ENCODE measurements around the gene ANKRD12. TPM values are rescaled to one million over a fixed set of nuclear protein-coding genes. Genes with fewer than 3 reads are reported as not detected.

Gene ANKRD12
- total and polyA plus RNA-seq, 2 of the 4 experiments (the other 2 are of a cell fraction) = 2.6 to 12.9 TPM

DNA sequence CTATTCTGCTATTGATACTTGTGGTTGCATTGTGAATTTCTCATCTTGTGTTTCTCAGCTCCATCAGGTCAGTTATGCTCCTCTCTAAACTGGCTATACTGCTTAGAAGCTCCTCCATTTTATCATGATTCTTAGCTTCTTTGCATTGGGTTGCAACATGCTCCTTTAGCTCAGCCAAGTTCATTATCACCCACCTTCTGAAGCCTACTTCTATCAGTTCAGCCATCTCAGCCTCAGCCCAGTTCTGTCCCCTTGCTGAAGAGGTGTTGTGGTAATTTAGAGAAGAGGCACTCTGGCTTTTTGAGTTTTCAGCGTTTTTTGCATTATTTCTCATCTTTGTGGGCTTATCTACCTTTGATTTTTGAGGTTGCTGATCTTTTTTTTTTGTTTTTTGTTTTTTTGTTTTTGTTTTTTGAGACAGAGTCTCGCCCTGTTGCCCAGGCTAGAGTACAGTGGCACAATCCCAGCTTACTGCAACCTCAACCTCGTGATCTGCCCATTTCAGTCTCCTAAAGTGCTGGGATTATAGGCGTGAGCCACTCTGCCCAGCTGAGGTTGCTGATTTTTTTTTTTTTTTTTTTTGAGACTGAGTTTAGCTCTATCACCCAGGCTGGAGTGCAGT lies 36.0 kb downstream of the ANKRD12 start:
- Histone ChIP-seq H3K14ac (replicated peaks; ENCODE audit: low read depth, low read length) (no peak overlapping the region), H4K20me1 (ENCODE audit: insufficient read depth, low read length) (peaks cover 53% of the 10 kb centered on the region), H3K56ac (ENCODE audit: extremely low read depth, insufficient read depth, low read length) (no peak overlapping the region), H2AFZ (replicated peaks; ENCODE audit: low read length, poor library complexity) (no peak overlapping the region), H3K36me3 (ENCODE audit: control insufficient read depth, insufficient read depth, low read length) (peaks cover 2% of the 10 kb centered on the region; the same call in 1 of the 2 replicates), H3K79me1 (ENCODE audit: low read depth in 1 of 2, low read length in 2 of 2) (peaks cover 18 to 61% of the 10 kb centered on the region in 2 experiments), H2BK5ac (ENCODE audit: low read depth, low read length, poor library complexity, severe bottlenecking) (no peak overlapping the region), H3K4me1 (ENCODE audit: control insufficient read depth, insufficient read depth, low read length) (peaks cover 1% of the 10 kb centered on the region; the same call in 1 of the 2 replicates), H2BK15ac (ENCODE audit: low read depth, low read length) (no peak overlapping the region), H2BK20ac (ENCODE audit: low read depth, low read length) (no peak overlapping the region), H3K27me3 (ENCODE audit: control insufficient read depth, insufficient read depth, low read length) (no peaks in the 10 kb centered on the region), H3K27ac (ENCODE audit: insufficient read depth, low read length) (no peak overlapping the region), H3K9me3 (ENCODE audit: control insufficient read depth, insufficient read depth, low read length) (no peaks in the 10 kb centered on the region), H3K4ac (ENCODE audit: low read depth, low read length) (no peak overlapping the region), H4K5ac (ENCODE audit: low read depth, low read length) (no peak overlapping the region), H3K4me2 (ENCODE audit: low read depth, low read length) (no peak overlapping the region), H2AK5ac (ENCODE audit: low read depth, low read length) (no peak overlapping the region), H3K18ac (ENCODE audit: low read depth, low read length) (no peak overlapping the region), H3K4me3 (ENCODE audit: insufficient read depth, low read depth, low read length) (no peak overlapping the region), H4K8ac (ENCODE audit: low read depth in 2 of 2, low read length in 2 of 2) (no peak overlapping the region), H4K91ac (ENCODE audit: insufficient read depth, low read depth, low read length) (no peak overlapping the region), H3K9ac (ENCODE audit: low read depth, low read length) (no peak overlapping the region), H3K23ac (ENCODE audit: low read depth, low read length) (no peak overlapping the region), H2AK9ac (replicated peaks; ENCODE audit: low read depth, low read length, poor library complexity) (no peak overlapping the region), H3K9me1 (ENCODE audit: insufficient read depth, low read length) (peaks cover 10% of the 10 kb centered on the region), H2BK120ac (ENCODE audit: low read depth, low read length) (no peak overlapping the region)
- ATAC-seq (ENCODE audit: low read depth) = no peak
- TF ChIP-seq RCOR1 (IDR thresholded peaks at IDR 0.05; ENCODE audit: insufficient replicate concordance, low read length) = no peak
- no TSS peak for BruUV-seq (replicated peaks)
- POLR2A ChIA-PET (ENCODE audit: unreplicated experiment) = no interaction called here
- dilution Hi-C loops (cut with HindIII; ENCODE audit: low sequenced_read_pairs, unreplicated experiment) (no loop called here), intact Hi-C loops (cut with micrococcal nuclease) (no loop called here), in situ Hi-C loops (cut with MboI; ENCODE audit: low sequenced_read_pairs) (no loop called here)
- WGBS, 2 experiments (ENCODE audit: extremely low coverage in 2 of 2, insufficient read length in 1 of 2) = no CpG with 5 or more reads among the region's 4 CpGs
- no peak for DNase-seq
- CTCF ChIA-PET = no interaction called here
